T47D (cell line): ENCODE results near the gene RASGRF1.
A peak's percentile ranks its signal among the peaks of the same experiment; 100 is the strongest.

Source experiments
- DNase-seq, 2 experiments: peaks; one replicate each; pipeline versions ENCODE4 v3.0.0 to v3.0.0-alpha.2; 2011 to 2012; ENCODE audit warnings: low read depth in 1 of 2, low spot score in 1 of 2
- JUND ChIP-seq: IDR thresholded peaks from 2 replicates; pipeline ENCODE4 v1.6.1; 2012; ENCODE audit warnings: low read depth
- in situ Hi-C: cut with HindIII; loops from 2 replicates; pipeline ENCODE4 v1.10.0; 2016; ENCODE audit warnings: low sequenced_read_pairs, low pct_unique_long_range_greater_than_20kb

Gene RASGRF1

DNA sequence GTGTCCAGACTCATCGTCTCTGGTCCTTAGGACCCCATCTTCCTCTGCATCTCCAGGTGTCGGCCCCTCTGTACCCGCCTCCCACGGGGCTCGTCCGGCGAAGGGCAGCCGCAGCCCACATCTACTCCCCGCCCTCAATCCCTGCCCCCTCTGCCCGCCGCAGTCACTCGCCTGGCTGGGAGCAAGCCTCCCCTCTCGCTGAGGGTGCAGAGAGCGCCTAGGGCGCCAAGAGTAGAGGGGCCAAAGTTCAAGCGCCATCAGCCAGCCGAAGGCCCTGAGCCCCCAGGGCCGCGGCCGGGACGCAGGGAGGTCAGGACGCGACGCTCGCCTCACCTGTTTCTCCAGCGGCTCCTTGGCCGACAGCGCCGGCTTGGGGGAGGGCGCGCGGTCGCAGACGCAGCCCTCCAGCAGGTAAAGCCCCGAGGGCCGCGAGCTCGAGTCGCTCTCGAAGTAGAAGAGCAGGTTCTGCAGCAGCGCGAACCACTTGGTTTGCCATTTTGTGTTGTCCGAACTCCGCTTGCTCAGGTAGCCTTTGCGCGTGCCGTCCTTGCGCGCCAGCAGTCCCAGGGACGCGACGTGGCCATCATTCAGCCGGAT, 592 bp downstream of the RASGRF1 start:
- no peak for TF ChIP-seq JUND
- DNase-seq, result peak; percentile 31 to 72
- in situ Hi-C loops, result no loop called here

- no peak for TF ChIP-seq JUND
- in situ Hi-C loops, result no loop called here
- no peak for DNase-seq
Observed at GRCh38 chr15:79089331-79089889, 1.2 kb downstream of the RASGRF1 start.

DNA sequence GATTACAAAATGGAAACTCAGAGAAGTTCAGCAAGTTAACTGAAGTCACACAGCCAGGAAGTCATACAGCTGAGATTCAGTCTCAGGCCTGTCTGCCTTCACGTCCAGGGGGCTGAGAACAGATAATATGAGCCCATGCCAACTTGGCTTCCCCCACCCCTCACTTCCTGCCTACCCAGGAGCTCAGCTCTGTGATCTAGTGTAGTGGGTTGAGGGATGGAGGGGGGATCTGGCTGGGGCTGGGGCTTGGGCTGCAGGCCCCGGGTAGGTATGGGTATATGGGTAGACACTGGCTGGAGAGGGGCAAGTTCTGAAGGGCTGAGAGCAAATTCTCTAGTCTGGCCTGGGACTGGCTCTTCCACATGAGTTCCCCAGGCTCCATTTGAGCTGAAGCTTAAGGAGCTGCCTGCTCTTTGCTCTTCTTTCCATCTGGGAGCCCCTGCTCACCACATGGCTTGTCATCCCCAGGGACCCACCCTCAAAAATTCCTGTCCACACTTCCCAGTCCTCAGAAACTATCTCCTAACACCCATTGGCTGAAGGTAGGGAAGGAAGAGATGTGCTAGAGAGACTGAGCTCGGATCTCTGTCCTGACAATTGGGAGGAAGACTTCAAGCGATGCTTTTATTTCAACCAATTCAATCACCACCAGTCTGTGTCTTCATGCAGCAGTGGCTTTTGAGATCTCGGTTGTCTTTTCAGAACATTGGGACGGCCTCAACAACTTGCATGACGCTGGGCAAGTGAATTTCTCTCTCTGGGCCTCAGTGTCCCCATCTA, 2.0 kb downstream of the RASGRF1 start:
- in situ Hi-C loops, result no loop called here
- TF ChIP-seq JUND, result no peak
- no peak for DNase-seq

GRCh38 chr15:79086814-79087213, 3.8 kb downstream of the RASGRF1 start:
- in situ Hi-C loops, result no loop called here
- DNase-seq, result no peak
- TF ChIP-seq JUND, result no peak

- no peak for TF ChIP-seq JUND
- in situ Hi-C loops, result no loop called here
- DNase-seq, result no peak
Observed at GRCh38 chr15:79084308-79084968, 6.1 kb downstream of the RASGRF1 start.

DNA sequence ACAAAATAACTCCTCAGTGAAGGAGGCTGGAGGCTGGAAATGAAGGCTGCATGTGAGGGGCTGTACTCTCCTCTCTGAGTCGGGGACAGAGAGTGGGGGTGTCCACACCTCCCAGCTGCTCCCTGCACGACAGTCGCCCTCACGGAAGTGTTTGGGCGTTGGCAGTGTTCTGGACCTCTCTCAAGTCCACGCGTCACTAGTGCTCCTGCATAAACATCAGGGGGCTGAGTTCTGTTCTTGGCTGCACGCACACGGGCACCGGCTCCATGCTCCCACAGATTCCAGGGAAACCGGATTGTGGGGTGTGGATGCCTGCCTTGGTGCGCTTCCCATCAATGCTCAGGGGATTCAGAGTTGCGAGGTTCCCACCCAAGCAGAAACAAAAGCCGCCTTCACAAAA, 7.4 kb downstream of the RASGRF1 start:
- TF ChIP-seq JUND, result no peak
- no peak for DNase-seq
- in situ Hi-C loops, result no loop called here

- no peak for TF ChIP-seq JUND
- in situ Hi-C loops, result no loop called here
- no peak for DNase-seq
Observed at GRCh38 chr15:79082363-79083070, 8.1 kb downstream of the RASGRF1 start.

DNA sequence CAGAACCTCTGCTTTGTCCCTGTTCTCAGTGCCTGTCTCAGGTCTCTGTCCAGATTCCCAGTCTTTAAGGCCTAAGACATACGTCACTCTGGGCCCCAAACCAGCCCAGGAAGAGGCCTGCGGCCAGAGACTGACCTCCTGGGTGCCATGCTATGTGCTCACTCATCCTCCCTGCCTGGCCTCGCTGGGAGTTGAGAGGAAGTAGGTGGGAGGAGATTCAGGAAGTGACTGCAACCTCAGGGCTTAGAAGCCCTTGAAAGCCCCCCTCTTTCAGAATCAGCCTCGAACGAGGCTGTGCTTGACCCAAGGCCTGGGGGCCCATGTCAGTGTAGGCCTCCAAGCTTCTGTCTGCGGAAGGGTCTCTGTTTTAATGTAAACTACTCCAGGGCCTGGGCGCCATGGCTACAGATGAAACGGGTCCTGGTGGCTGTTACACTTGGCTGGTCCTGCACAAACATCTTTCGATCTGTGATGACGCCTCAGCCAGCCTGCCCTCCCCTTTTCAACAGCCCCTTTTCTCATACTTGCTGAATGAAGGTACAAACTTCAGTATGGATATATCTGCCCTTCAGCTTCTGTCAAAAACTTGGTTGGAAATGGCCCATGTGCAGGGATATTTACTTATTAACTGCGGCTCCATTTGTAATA, 11.7 kb downstream of the RASGRF1 start:
- DNase-seq, result no peak
- in situ Hi-C loops, result no loop called here
- TF ChIP-seq JUND, result no peak

DNA sequence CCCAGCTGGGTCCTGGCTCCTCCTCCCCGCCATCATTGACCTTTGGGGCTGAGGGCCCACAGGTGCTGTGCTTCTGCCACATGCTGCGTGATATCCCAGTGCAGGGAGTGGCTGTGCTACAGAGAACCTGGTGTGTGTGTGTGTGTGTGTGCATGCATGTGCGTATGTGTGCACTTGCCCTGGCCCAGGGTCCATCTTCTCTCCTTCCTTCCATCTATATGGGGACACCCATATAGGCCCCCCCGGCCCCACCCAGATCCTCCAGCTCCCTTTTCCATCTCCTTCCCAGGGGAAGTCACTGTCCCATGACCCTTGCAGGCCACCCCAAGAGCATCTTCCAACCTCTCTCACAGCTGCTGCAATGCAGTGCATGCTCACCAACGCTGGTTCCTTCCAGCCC, 12.6 kb downstream of the RASGRF1 start:
- TF ChIP-seq JUND, result no peak
- DNase-seq, result no peak
- in situ Hi-C loops, result no loop called here

GRCh38 chr15:79076661-79077060, 13.9 kb downstream of the RASGRF1 start:
- no peak for DNase-seq
- TF ChIP-seq JUND, result no peak
- in situ Hi-C loops, result no loop called here

- in situ Hi-C loops, result no loop called here
- DNase-seq, result no peak
Observed at GRCh38 chr15:79075256-79075655, 15.3 kb downstream of the RASGRF1 start.

DNA sequence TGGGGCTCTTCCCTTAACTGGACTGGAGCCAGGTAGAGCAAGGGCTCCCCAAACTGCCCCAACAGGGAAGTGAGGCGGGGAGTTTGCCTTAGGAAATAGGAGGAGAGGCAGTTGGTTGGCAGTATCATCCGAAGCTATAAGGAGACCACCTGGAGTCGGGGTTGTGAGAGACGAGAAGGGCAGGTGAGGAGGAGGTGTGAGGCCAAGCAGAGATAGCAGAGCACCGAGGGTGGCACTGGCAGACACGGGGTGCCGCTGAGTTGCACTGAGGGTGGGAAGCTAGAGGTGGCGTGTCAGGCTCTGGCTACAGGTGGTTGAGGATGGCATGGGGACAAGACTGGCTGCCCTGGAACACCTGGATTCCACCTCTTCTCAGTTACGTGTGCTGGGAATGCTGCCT, 17.2 kb downstream of the RASGRF1 start:
- DNase-seq, result no peak
- in situ Hi-C loops, result no loop called here
- TF ChIP-seq JUND, result no peak

More at GRCh38 chr15:79075256-79075655, 15.3 kb downstream of the RASGRF1 start:
- TF ChIP-seq JUND, result no peak
